OCI-LY7 (cell line): ENCODE results near the gene TANC1.

Experiments used
- EZH2phosphoT487 ChIP-seq: fragments of 200-600 bp; sonication (generic); IDR thresholded peaks from 2 replicates; pipeline ENCODE4 v1.6.1; 2018; ENCODE audit warnings: low read depth, borderline replicate concordance, mild to moderate bottlenecking, mixed run types, antibody characterized with exemption, low read length, moderate library complexity, mixed read lengths
- TF ChIP-seq, protein P1 (sequence below): fragments of 200-600 bp; sonication (generic); conservative IDR thresholded peaks from 2 replicates; pipeline ENCODE4 v1.5.1; 2014; ENCODE audit warnings: mild to moderate bottlenecking, antibody characterized with exemption, low read length, moderate library complexity, mixed read lengths

DNA sequence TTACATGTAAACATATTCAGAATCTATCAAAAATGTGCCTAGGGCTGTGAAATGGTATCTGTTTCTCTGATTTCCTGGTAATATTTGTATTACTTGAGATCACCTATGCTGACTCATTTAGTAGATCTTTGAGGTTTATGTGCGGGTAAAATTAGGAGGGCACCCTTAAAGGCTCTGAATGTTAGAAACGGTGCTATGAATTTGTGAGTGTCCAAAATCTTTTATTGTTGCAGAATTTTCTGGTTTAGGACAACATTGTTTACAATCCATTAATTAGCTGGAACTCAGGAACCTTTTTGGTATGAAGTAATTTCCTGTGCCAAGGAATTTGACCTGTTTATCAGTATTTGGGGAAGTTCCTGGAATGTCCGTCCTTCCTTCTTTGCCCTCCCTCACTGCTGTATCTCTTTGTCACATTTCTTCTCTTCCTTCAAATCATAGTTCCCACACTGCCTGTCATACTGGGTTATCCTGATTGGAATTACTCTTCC lies 130.5 kb downstream of the TANC1 start:
- TF ChIP-seq, protein P1, sequence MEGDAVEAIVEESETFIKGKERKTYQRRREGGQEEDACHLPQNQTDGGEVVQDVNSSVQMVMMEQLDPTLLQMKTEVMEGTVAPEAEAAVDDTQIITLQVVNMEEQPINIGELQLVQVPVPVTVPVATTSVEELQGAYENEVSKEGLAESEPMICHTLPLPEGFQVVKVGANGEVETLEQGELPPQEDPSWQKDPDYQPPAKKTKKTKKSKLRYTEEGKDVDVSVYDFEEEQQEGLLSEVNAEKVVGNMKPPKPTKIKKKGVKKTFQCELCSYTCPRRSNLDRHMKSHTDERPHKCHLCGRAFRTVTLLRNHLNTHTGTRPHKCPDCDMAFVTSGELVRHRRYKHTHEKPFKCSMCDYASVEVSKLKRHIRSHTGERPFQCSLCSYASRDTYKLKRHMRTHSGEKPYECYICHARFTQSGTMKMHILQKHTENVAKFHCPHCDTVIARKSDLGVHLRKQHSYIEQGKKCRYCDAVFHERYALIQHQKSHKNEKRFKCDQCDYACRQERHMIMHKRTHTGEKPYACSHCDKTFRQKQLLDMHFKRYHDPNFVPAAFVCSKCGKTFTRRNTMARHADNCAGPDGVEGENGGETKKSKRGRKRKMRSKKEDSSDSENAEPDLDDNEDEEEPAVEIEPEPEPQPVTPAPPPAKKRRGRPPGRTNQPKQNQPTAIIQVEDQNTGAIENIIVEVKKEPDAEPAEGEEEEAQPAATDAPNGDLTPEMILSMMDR: no peak
- TF ChIP-seq EZH2phosphoT487: no peak
